ENCODE data around the gene TTYH1.

DNA sequence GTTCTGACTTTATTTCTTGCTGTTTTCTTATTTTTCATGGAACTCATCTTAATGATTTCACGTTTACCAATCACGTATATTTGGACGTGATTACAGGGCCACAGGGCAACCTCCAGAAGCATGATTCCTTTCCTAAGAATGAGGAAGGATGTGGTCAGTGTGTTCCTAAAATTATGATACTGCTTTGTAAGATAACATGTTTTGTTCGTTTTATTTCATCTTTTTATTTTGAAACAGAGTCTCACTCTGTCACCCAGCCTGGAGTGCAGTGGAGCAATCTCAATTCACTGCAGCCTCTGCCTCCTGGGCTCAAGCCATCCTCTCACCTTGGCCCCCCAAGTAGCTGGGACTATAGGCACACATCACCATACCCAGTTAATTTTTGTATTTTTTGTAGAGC is 25.7 kb upstream of the TTYH1 start:
- no peak for TF ChIP-seq YY1 (IDR thresholded peaks at IDR 0.05; ENCODE audit: insufficient read depth, insufficient read length)
- TF ChIP-seq ZNF274 (IDR thresholded peaks at IDR 0.05; ENCODE audit: low read depth, low read length): no peak
